Stimulated activated CD8-positive, alpha-beta memory T cell treated with anti-CD3 and anti-CD28 coated beads, Interleukin-15, amount 100 ng/mL, for 4 hours (primary cell): Measurements from ENCODE around the gene CRISPLD2.

Experiments used
- DNase-seq, 2 donors: peaks; one replicate each; pipeline ENCODE4 v3.0.0-alpha.2; 2020; ENCODE audit warnings: low read depth in 2 of 2

Gene CRISPLD2

DNA sequence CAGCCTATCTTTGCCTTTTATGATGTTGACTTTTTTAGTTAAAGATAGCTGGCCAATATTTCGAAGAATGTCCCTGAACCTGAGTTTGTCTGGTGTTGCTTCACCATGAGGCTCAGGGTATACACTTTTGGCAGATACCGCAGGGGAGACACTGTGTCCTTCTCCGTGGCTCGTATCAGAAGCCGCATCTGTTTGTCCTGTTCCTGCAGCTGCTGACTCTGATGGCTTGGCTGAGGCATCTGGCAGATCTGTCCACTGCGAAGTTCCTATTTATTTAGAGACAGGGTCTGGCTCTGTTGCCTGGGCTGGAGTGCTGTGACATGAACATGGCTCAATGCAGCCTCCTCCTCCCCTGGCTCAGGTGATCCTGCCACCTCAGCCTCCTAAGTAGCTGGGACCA, 93.5 kb downstream of the CRISPLD2 start:
- DNase-seq = no peak

DNA sequence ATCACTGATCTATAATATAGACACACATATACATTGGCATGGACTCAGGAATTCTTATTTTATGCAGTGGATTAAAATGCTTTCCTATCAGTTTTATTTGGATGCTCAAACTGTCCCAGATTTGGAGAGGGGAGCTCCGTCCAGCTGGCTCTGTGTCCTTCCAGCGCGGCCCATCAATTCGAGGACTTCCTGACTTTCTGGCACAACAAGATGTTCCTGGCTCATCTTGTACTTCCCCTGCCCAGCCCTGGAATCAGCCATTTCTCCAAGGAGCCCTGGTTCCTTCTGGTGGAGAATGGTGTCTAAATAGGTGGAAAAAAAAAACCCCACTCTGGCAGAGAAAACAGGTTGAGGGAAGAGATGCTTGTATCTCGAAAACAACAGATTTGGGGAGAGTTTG, 94.5 kb downstream of the CRISPLD2 start:
- DNase-seq = no peak

DNA sequence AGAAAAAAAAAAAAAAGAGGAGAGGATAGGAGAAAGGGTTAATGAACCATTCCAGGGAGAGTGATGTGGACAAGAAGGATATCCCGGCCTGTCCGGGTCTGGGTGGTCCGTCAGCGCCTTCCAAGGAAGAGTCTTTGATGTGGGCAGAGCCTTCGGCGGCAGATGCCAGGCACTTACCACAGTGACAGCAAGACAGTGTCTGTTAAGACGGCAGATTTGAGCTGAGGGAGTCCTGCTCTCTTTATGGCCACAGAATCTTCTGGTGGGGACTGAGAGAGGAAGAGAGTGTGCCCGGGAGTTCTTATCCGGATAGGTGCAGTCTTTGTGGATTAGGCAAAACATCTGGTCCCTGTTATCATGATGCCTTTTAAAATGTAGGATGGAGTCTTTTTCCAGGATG, 96.4 kb downstream of the CRISPLD2 start:
- no peak for DNase-seq

DNA sequence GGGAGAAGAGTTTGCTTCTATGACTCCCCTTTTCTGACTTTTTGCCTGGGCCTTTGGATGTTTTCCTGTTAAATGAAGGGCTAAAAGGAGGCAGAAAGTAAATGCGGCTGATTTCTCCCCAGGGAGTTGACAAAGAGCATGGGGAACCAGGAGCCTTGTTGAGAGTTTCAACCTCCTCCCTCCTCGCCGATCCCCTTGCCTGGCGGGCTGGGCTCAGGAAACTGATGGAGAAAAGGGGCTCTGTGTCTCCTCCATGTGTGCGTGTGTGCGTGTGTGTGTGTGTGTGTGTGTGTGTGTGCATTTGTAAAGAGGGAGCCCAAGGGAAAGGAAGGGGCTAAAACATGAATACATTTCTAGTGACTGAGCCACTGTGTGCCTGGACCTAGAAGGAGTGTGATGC, 97.1 kb downstream of the CRISPLD2 start:
- no peak for DNase-seq

- DNase-seq = no peak
Measured at GRCh38 chr16:84917492-84917891, 97.7 kb downstream of the CRISPLD2 start.

- no peak for DNase-seq
Measured at GRCh38 chr16:84918006-84918909, 98.5 kb downstream of the CRISPLD2 start.

DNA sequence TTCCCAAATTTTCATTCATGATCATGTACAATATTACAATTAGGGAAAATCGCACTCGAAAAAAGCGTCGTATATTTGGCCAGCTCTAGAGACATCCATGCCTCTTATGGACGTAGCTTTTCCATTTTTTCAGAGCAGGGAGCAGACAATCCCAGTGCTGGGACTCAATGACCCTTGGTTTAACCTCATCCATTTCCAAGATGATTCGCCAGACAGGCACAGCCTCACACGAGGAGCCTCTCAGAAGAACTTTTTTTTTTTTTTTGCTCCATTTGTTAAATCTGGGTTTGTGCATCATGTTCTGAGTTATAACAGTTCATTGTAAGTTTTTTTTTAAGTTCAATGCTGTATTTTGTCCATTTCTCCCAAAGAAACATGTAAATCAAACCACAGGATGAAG, 99.5 kb downstream of the CRISPLD2 start:
- no peak for DNase-seq

- no peak for DNase-seq
Measured at GRCh38 chr16:84919708-84920107, 99.9 kb downstream of the CRISPLD2 start.

GRCh38 chr16:84920333-84920732, 100.5 kb downstream of the CRISPLD2 start:
- DNase-seq = no peak

- no peak for DNase-seq
Measured at GRCh38 chr16:84922351-84923120, 102.8 kb downstream of the CRISPLD2 start.

DNA sequence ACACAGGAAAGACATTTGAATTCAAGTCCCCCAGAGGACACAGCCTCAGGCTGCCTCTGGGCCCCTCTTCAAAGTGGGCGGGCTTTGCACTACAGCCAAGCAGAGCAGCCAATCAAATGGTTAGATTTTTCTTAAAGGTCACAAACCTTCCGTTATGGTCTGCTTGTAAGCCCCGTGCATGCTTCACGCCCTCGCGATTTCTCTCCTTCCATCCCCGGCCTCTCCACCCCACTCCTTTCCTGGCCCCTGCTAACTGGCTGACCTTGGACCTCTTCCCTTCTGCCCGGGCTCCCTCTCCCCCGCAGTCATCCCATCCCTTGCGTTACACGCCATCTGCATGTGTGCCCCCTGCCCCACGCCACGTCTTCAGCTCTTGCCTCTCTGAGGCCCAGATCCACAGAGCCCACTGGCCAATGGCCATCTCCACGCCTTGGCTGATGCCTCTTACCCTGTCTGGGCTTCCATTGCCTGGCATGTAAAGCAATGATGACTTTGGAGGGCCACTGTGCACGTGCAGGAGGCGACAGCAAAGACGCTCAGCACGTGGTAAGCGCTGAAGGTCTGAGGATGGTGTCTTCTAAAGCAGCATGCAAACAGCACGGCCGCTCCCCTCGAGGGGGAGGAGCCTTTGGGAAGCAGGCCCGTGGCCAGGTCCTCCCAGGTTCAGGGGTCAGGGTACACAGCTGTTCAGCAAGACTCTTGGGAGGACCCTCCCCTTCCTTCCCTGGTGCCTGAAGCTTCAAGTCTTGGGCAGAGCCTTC, 104.7 kb downstream of the CRISPLD2 start:
- no peak for DNase-seq

- DNase-seq = peak; percentile 16 to 30
Measured at GRCh38 chr16:84925092-84925772, 105.4 kb downstream of the CRISPLD2 start.

DNA sequence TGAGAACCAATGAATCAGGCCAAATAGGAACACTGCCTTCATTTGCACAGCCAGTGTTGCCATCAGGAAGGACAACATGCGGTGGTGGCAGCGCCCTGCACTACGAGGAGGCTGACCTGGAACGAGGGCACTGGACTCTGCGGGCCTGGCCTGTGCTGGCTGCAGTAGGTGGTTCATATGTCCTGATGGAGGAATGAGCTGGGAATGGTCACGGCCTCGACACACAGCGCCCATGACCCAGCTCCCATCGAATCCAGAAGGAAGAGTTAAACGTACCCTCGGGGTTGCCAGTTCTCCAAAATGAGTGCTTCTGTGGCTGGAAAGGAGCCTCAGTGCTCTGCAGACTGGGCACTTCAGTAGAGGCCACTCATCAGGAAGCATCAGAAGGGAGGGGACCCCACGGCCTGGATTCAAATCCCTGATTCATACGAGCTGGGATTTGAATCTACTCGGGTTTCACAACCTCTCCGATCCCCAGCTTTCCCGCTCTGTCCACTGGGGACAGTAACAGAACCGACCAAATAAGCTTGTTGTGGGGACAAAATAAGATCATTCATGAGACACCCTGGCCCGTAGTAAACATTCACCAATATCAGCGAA, 106.1 kb downstream of the CRISPLD2 start:
- DNase-seq = no peak

DNA sequence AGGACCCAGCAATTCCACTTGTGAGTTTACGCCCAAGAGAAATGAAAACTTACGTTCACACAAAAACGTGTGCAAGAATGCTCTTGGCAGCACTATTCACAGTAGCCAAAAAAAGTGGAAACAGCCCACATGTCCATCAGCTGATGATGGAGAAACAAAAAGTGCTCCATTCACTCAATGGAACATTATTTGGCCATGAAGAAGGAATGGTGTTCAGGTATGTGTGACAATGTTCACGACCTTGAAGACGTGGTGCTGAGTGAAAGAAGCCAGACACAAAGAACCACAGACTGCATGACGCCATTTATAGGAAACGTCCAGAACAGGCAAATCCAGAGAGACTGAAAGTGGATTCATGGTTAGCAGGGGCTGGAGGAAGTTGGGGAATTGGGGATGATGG, 106.7 kb downstream of the CRISPLD2 start:
- no peak for DNase-seq

GRCh38 chr16:84927621-84928591, 108.1 kb downstream of the CRISPLD2 start:
- DNase-seq = no peak

- DNase-seq = no peak
Measured at GRCh38 chr16:84928679-84929420, 109.1 kb downstream of the CRISPLD2 start.

GRCh38 chr16:84929421-84930297, 109.9 kb downstream of the CRISPLD2 start:
- DNase-seq = no peak
